MM.1S (cell line): ENCODE measurements around the gene COMMD3.

Experiments used
- EZH2 ChIP-seq: fragments of 300-600 bp; sonication (generic); optimal IDR thresholded peaks from 2 replicates; pipeline ENCODE3; 2017; ENCODE audit warnings: low read depth, mild to moderate bottlenecking, antibody characterized with exemption, low read length, mixed read lengths
- TF ChIP-seq, protein P1 (sequence below): fragments of 300-600 bp; sonication (generic); IDR thresholded peaks from 2 replicates; pipeline ENCODE4 v1.5.1; 2016; ENCODE audit warnings: antibody characterized with exemption, low read length, mixed read lengths

DNA sequence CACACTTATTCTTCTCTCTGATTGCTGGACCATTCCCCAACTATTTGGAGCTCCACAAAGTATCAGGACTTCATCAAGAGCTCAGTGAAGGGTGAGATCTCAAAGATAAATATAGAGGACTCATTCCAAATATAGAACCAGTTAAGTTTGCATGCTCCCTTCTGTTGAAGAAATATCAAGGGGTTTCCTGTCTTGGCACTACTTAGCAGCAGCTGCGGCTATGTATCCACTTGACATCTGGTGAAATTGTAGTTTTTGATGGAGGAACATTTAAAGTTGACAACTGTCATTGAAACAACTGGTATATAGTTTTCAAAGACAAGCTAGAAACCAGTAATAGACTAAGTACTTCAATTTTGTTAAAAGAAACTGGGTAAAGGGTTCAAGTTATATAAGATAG, 28.1 kb downstream of the COMMD3 start:
- TF ChIP-seq, protein P1, sequence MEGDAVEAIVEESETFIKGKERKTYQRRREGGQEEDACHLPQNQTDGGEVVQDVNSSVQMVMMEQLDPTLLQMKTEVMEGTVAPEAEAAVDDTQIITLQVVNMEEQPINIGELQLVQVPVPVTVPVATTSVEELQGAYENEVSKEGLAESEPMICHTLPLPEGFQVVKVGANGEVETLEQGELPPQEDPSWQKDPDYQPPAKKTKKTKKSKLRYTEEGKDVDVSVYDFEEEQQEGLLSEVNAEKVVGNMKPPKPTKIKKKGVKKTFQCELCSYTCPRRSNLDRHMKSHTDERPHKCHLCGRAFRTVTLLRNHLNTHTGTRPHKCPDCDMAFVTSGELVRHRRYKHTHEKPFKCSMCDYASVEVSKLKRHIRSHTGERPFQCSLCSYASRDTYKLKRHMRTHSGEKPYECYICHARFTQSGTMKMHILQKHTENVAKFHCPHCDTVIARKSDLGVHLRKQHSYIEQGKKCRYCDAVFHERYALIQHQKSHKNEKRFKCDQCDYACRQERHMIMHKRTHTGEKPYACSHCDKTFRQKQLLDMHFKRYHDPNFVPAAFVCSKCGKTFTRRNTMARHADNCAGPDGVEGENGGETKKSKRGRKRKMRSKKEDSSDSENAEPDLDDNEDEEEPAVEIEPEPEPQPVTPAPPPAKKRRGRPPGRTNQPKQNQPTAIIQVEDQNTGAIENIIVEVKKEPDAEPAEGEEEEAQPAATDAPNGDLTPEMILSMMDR: no peak
- TF ChIP-seq EZH2: no peak
